ENCODE data around the gene ACSL3. TPM values are rescaled to one million over a fixed set of nuclear protein-coding genes. Genes with fewer than 3 reads are reported as not detected.

ACSL3 gene
- total and polyA plus RNA-seq, 9 donors = 28.3 to 55.9 (median 48.2) TPM

GRCh38 chr2:222939208-222939856 is 78.5 kb downstream of the ACSL3 start:
- no peak for DNase-seq
- 80% methylated on average over 1 of the region's 6 CpGs for WGBS (ENCODE audit: insufficient coverage)

DNA sequence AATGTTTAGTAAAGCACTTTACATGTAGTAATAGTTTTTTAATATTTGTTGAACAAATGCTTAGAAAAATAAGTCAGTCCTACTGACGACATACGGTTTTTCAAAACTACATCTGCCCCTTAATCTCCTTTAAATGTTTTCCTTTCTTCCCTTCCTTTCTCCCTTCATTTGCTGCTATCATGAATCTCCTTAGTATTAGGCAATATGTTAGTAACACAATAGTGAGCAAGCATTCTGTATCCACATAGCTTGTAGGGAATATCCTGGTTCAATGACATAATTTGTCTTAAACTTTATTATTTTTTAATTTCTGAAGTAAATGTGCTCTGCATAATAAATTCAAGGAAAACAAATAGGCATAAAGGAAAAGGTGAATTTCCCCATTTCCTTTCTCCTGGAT is 79.1 kb downstream of the ACSL3 start:
- H3K9me3 ChIP-seq (replicated peaks; ENCODE audit: control insufficient read depth, low read depth, low read length) = peaks cover 10% of the 10 kb centered on the region
- no peak overlapping the region for H3K4me3 ChIP-seq (ENCODE audit: low read length)
- no CpG with 5 or more reads among the region's 2 CpGs for WGBS (ENCODE audit: insufficient coverage)
- no peak overlapping the region for H3K27ac ChIP-seq (ENCODE audit: low read length)
- no peak for DNase-seq
- peaks cover 23% of the 10 kb centered on the region for H3K36me3 ChIP-seq (ENCODE audit: control insufficient read depth, insufficient read depth, low read length)
- no peaks in the 10 kb centered on the region for H3K4me1 ChIP-seq (ENCODE audit: control insufficient read depth, insufficient read depth, low read length)
- no peaks in the 10 kb centered on the region for H3K27me3 ChIP-seq (ENCODE audit: control insufficient read depth, insufficient read depth, low read length)

More at GRCh38 chr2:222939208-222939856, 78.5 kb downstream of the ACSL3 start:
- H3K4me3 ChIP-seq (ENCODE audit: low read length) = no peak overlapping the region
- H3K27me3 ChIP-seq (ENCODE audit: control insufficient read depth, insufficient read depth, low read length) = no peaks in the 10 kb centered on the region
- H3K27ac ChIP-seq (ENCODE audit: low read length) = no peak overlapping the region
- peaks cover 29% of the 10 kb centered on the region for H3K36me3 ChIP-seq (ENCODE audit: control insufficient read depth, insufficient read depth, low read length)
- H3K9me3 ChIP-seq (replicated peaks; ENCODE audit: control insufficient read depth, low read depth, low read length) = peaks cover 10% of the 10 kb centered on the region
- H3K4me1 ChIP-seq (ENCODE audit: control insufficient read depth, insufficient read depth, low read length) = no peaks in the 10 kb centered on the region

DNA sequence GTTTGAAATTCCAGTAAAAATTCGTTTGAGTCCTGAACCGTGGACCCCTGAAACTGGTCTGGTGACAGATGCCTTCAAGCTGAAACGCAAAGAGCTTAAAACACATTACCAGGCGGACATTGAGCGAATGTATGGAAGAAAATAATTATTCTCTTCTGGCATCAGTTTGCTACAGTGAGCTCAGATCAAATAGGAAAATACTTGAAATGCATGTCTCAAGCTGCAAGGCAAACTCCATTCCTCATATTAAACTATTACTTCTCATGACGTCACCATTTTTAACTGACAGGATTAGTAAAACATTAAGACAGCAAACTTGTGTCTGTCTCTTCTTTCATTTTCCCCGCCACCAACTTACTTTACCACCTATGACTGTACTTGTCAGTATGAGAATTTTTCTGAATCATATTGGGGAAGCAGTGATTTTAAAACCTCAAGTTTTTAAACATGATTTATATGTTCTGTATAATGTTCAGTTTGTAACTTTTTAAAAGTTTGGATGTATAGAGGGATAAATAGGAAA is 80.7 kb downstream of the ACSL3 start:
- H3K4me1 ChIP-seq (ENCODE audit: control insufficient read depth, insufficient read depth, low read length) = no peaks in the 10 kb centered on the region
- peaks cover 17% of the 10 kb centered on the region for H3K36me3 ChIP-seq (ENCODE audit: control insufficient read depth, insufficient read depth, low read length)
- no peak for DNase-seq
- H3K27me3 ChIP-seq (ENCODE audit: control insufficient read depth, insufficient read depth, low read length) = no peaks in the 10 kb centered on the region
- H3K27ac ChIP-seq (ENCODE audit: low read length) = no peak overlapping the region
- no peak overlapping the region for H3K4me3 ChIP-seq (ENCODE audit: low read length)
- peaks cover 10% of the 10 kb centered on the region for H3K9me3 ChIP-seq (replicated peaks; ENCODE audit: control insufficient read depth, low read depth, low read length)
- 79% methylated on average over 3 of the region's 7 CpGs for WGBS (ENCODE audit: insufficient coverage)

DNA sequence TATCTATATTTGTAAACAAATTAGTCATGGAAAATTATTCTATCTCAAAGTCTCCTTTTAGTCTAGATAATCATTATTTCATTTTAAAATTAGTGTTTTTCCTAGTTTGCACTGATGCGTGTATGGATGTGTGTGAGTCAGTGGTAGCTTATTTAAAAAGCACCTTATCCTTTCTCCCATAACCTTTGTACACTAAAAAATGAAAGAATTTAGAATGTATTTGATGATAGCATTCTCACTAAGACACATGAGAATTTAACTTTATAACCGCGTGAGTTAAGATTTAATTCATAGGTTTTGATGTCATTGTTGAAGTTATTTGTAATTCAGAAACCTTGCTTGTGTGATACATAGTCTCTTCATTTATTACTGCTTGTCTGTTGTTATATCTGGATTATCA is 81.7 kb downstream of the ACSL3 start:
- no CpG with 5 or more reads among the region's 3 CpGs for whole genome bisulfite sequencing (ENCODE audit: insufficient coverage)
- H3K4me3 ChIP-seq (ENCODE audit: low read length) = no peak overlapping the region
- peaks cover 14% of the 10 kb centered on the region for H3K36me3 ChIP-seq (ENCODE audit: control insufficient read depth, insufficient read depth, low read length)
- H3K4me1 ChIP-seq (ENCODE audit: control insufficient read depth, insufficient read depth, low read length) = no peaks in the 10 kb centered on the region
- DNase-seq = no peak
- peaks cover 8% of the 10 kb centered on the region for H3K9me3 ChIP-seq (replicated peaks; ENCODE audit: control insufficient read depth, low read depth, low read length)
- H3K27me3 ChIP-seq (ENCODE audit: control insufficient read depth, insufficient read depth, low read length) = no peaks in the 10 kb centered on the region
- no peak overlapping the region for H3K27ac ChIP-seq (ENCODE audit: low read length)

DNA sequence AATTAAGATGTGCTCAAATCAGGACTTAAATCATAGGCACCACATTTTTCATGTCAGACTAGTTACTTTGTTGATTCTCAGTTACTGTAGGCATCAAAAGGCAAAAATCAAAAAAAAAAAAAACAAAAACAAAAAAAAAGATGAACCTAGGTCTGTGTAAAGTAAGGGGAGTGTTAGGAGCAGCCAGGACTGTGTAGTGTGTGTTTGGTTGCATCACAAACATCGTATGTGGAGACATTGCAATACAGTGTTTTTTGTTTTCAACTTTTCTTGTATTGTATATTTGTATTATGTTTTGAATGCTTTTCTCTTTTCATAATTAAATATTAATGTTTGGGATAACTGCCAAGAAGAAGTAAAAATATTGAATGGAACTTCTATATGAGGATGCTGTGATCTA is 82.1 kb downstream of the ACSL3 start:
- DNase-seq = no peak
- no peak overlapping the region for H3K27ac ChIP-seq (ENCODE audit: low read length)
- H3K9me3 ChIP-seq (replicated peaks; ENCODE audit: control insufficient read depth, low read depth, low read length) = peaks cover 8% of the 10 kb centered on the region
- peaks cover 14% of the 10 kb centered on the region for H3K36me3 ChIP-seq (ENCODE audit: control insufficient read depth, insufficient read depth, low read length)
- H3K4me1 ChIP-seq (ENCODE audit: control insufficient read depth, insufficient read depth, low read length) = no peaks in the 10 kb centered on the region
- no peak overlapping the region for H3K4me3 ChIP-seq (ENCODE audit: low read length)
- WGBS (ENCODE audit: insufficient coverage) = no CpG with 5 or more reads among the region's 1 CpG
- H3K27me3 ChIP-seq (ENCODE audit: control insufficient read depth, insufficient read depth, low read length) = no peaks in the 10 kb centered on the region

DNA sequence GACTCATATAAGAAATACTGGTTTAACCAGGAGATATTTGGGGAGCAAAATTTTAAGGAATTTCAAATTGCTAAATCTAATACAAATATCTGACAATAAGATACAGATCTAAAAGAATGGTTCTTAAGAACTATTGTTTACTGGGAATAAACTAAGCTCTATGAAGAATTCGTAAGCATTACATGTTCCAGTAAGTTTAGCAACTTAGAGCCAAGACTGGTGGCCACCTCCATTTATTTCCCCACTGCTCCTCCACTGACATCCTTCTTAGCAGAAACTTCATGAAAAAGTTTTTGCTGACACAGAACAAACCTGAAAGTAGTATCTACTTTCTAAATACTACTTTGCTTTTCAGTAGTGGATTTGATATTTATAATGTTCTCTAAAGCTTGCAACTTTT is 83.0 kb downstream of the ACSL3 start:
- H3K27ac ChIP-seq (ENCODE audit: low read length) = no peak overlapping the region
- no peaks in the 10 kb centered on the region for H3K4me1 ChIP-seq (ENCODE audit: control insufficient read depth, insufficient read depth, low read length)
- peak; percentile 18 for DNase-seq
- no peaks in the 10 kb centered on the region for H3K27me3 ChIP-seq (ENCODE audit: control insufficient read depth, insufficient read depth, low read length)
- H3K9me3 ChIP-seq (replicated peaks; ENCODE audit: control insufficient read depth, low read depth, low read length) = no peaks in the 10 kb centered on the region
- H3K4me3 ChIP-seq (ENCODE audit: low read length) = no peak overlapping the region
- WGBS (ENCODE audit: insufficient coverage) = no CpG with 5 or more reads among the region's 1 CpG
- H3K36me3 ChIP-seq (ENCODE audit: control insufficient read depth, insufficient read depth, low read length) = peaks cover 14% of the 10 kb centered on the region

GRCh38 chr2:222944552-222944951 is 83.7 kb downstream of the ACSL3 start:
- no peaks in the 10 kb centered on the region for H3K27me3 ChIP-seq (ENCODE audit: control insufficient read depth, insufficient read depth, low read length)
- H3K4me1 ChIP-seq (ENCODE audit: control insufficient read depth, insufficient read depth, low read length) = no peaks in the 10 kb centered on the region
- peak; percentile 51 for DNase-seq
- H3K4me3 ChIP-seq (ENCODE audit: low read length) = no peak overlapping the region
- no peaks in the 10 kb centered on the region for H3K9me3 ChIP-seq (replicated peaks; ENCODE audit: control insufficient read depth, low read depth, low read length)
- H3K27ac ChIP-seq (ENCODE audit: low read length) = no peak overlapping the region
- H3K36me3 ChIP-seq (ENCODE audit: control insufficient read depth, insufficient read depth, low read length) = peaks cover 8% of the 10 kb centered on the region
- no CpG with 5 or more reads among the region's 1 CpG for WGBS (ENCODE audit: insufficient coverage)

DNA sequence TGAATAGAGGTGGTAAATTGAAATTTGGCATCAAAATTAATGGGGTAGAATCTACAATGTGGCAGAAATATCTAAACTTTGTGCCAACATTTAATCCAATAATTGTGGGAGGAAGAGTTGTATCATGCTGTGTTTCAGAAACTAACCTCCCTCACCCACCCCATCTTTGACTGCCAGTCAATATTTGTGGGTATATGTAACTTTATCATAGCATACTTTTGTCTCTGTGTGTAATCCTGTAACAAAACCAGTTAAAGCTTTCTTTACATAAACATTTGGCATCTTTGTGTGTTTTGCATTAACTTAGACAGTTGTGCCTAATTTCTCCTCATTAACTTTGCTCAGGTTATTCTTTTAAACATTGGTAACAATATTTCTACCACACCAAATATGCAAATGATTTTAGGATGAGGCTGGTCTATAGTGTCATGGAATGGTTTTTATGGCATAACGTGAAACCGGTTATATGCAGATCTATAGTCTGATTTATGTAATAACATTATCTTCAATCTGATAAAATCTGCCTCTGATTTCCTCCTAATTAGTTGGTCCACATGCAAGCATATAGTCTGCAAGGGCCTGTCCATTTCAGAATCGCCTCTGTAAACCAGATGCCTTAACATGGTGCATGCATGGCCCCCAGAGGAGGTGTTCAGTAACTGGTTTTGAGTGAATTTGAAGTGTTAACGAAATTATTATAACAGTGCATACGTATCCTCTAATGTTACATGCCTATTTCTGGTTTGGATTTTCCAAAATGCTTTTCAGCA is 84.3 kb downstream of the ACSL3 start:
- Histone ChIP-seq H3K27ac (ENCODE audit: low read length) (no peak overlapping the region), H3K27me3 (ENCODE audit: control insufficient read depth, insufficient read depth, low read length) (no peaks in the 10 kb centered on the region), H3K4me3 (ENCODE audit: low read length) (no peak overlapping the region), H3K36me3 (ENCODE audit: control insufficient read depth, insufficient read depth, low read length) (peaks cover 7% of the 10 kb centered on the region), H3K4me1 (ENCODE audit: control insufficient read depth, insufficient read depth, low read length) (no peaks in the 10 kb centered on the region), H3K9me3 (replicated peaks; ENCODE audit: control insufficient read depth, low read depth, low read length) (no peaks in the 10 kb centered on the region)
- DNase-seq = no peak
- WGBS (ENCODE audit: insufficient coverage) = 80% methylated on average over 1 of the region's 5 CpGs

- DNase-seq = no peak
- WGBS (ENCODE audit: insufficient coverage) = no CpG with 5 or more reads among the region's 8 CpGs
- peaks cover 4% of the 10 kb centered on the region for H3K36me3 ChIP-seq (ENCODE audit: control insufficient read depth, insufficient read depth, low read length)
- no peaks in the 10 kb centered on the region for H3K9me3 ChIP-seq (replicated peaks; ENCODE audit: control insufficient read depth, low read depth, low read length)
- H3K4me1 ChIP-seq (ENCODE audit: control insufficient read depth, insufficient read depth, low read length) = no peaks in the 10 kb centered on the region
- no peak overlapping the region for H3K27ac ChIP-seq (ENCODE audit: low read length)
- no peak overlapping the region for H3K4me3 ChIP-seq (ENCODE audit: low read length)
- no peaks in the 10 kb centered on the region for H3K27me3 ChIP-seq (ENCODE audit: control insufficient read depth, insufficient read depth, low read length)
Measured at GRCh38 chr2:222945887-222946286, 85.1 kb downstream of the ACSL3 start.

GRCh38 chr2:222946700-222947287 is 86.0 kb downstream of the ACSL3 start:
- H3K27ac ChIP-seq (ENCODE audit: low read length) = no peak overlapping the region
- no peaks in the 10 kb centered on the region for H3K27me3 ChIP-seq (ENCODE audit: control insufficient read depth, insufficient read depth, low read length)
- H3K36me3 ChIP-seq (ENCODE audit: control insufficient read depth, insufficient read depth, low read length) = no peaks in the 10 kb centered on the region
- H3K4me1 ChIP-seq (ENCODE audit: control insufficient read depth, insufficient read depth, low read length) = no peaks in the 10 kb centered on the region
- no peaks in the 10 kb centered on the region for H3K9me3 ChIP-seq (replicated peaks; ENCODE audit: control insufficient read depth, low read depth, low read length)
- no peak overlapping the region for H3K4me3 ChIP-seq (ENCODE audit: low read length)
- DNase-seq = no peak
- WGBS (ENCODE audit: insufficient coverage) = no CpG with 5 or more reads among the region's 7 CpGs

All from muscle of leg (tissue), 11 donors.